K562 (cell line): ENCODE results near the gene SART3.

ENCODE experiments used
- CEBPG ChIP-seq, 3 experiments: fragments of 200-800 bp in 1 of 3; sonication (Bioruptor generic) in 1 of 3; sonication (generic) in 1 of 3; formaldehyde crosslinking in 1 of 3; IDR thresholded peaks in 2 of 3; conservative IDR thresholded peaks in 1 of 3; 2 replicates each; pipeline versions ENCODE4 v1.6.1 to v1.8.0; 2016 to 2022; ENCODE audit warnings: missing compliant biosample characterization in 2 of 3, missing genetic modification characterization in 2 of 3, mild to moderate bottlenecking in 1 of 3, missing genetic modification reagents in 1 of 3
- CHD7 ChIP-seq: fragments of 200-600 bp; sonication (generic); IDR thresholded peaks from one replicate; pipeline ENCODE4 v1.6.1; 2012; ENCODE audit warnings: mild to moderate bottlenecking, low read depth, low read length, inconsistent platforms
- PHF21A ChIP-seq: fragments of 450-650 bp; IDR thresholded peaks from 2 replicates; pipeline ENCODE4 v1.6.1; 2017; ENCODE audit warnings: low read depth, borderline replicate concordance
- RFX7 ChIP-seq: fragments of 250-450 bp; sonication (Bioruptor Pico); IDR thresholded peaks from 2 replicates; pipeline ENCODE4 v1.5.1; 2021; ENCODE audit warnings: mild to moderate bottlenecking

DNA sequence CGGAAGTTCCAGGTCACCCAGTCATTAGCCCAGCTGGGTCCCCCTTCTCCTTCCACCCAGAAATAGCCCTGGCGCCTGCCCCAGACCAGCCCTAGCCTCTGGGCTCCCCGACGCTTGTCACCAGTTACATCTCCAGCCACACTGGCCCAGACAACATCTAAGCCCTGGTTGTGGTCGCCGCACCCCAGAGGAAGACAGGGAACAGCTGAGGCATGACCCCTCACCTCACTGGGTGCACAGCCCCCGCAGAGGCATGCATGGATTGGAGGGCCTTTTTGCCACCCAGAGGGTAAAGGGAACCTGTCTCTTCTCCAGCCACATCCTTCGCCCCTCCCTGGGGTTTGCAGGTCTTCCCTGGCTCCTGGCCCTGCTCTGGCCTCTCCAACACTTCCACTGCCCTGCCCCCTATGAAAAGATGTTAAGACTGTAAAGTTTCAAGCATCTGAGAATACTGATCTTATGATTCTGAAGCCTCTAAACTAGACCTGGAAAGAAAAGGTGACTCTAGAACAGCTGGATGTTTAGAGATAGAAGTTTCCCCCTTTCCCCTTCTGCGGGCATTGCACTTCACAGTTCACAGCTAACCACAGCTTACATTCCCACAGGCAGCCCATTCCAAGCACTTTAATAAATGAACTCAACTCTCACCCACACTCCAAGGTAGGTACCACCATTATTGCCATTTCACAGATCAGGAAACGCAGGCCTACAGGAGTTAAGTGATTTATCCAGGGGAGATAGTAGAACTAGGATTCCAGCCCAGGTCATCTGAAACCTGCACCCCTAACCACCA is 22.2 kb upstream of the SART3 start:
- TF ChIP-seq RFX7 (CRISPR knock-in tag): no peak
- TF ChIP-seq PHF21A: no peak
- no peak for TF ChIP-seq CHD7
- no peak for TF ChIP-seq CEBPG (CRISPR knock-in tag; IDR thresholded peaks at IDR 0.05)
- no peak for TF ChIP-seq CEBPG (tag; conservative IDR thresholded peaks at IDR 0.05 in 1 of 2, IDR thresholded peaks at IDR 0.05 in 1 of 2)
